Liver (tissue), 9 donors: Measurements from ENCODE around the gene MFRP. TPM values are rescaled to one million over a fixed set of nuclear protein-coding genes. Genes with fewer than 3 reads are reported as not detected.

Source experiments
- DNase-seq: peaks from one replicate; pipeline ENCODE4 v3.0.0-alpha.2; 2017; ENCODE audit warnings: low spot score
- H3K27ac ChIP-seq, 2 donors: one replicate each; pipeline ENCODE4 v1.7.0; 2013; ENCODE audit warnings: inconsistent platforms in 2 of 2, low read length in 2 of 2, control low read depth in 1 of 2, low read depth in 1 of 2, mild to moderate bottlenecking in 1 of 2
- H3K27me3 ChIP-seq, 4 donors: one replicate each; pipeline versions ENCODE4 v1.6.1 to v1.7.0; 2013; ENCODE audit warnings: low read length in 3 of 4, inconsistent platforms in 1 of 4, mild to moderate bottlenecking in 1 of 4, moderate library complexity in 1 of 4; ENCODE audit not compliant: control insufficient read depth in 4 of 4, insufficient read depth in 4 of 4
- H3K36me3 ChIP-seq, 4 donors: one replicate each; pipeline versions ENCODE4 v1.6.1 to v1.7.0; 2013; ENCODE audit warnings: low read length in 3 of 4, mild to moderate bottlenecking in 3 of 4, low read depth in 1 of 4, moderate library complexity in 1 of 4; ENCODE audit not compliant: control insufficient read depth in 4 of 4, insufficient read depth in 3 of 4
- H3K4me1 ChIP-seq, 4 donors: one replicate each; pipeline versions ENCODE4 v1.6.1 to v1.7.0; 2013; ENCODE audit warnings: low read length in 3 of 4, mild to moderate bottlenecking in 3 of 4, moderate library complexity in 1 of 4; ENCODE audit not compliant: control insufficient read depth in 4 of 4, insufficient read depth in 4 of 4
- H3K4me3 ChIP-seq, 3 donors: one replicate each; pipeline versions ENCODE4 v1.6.1 to v1.7.0; 2013; ENCODE audit warnings: low read length in 3 of 3, control low read depth in 1 of 3, low read depth in 1 of 3, mild to moderate bottlenecking in 1 of 3
- H3K9ac ChIP-seq, 2 donors: one replicate each; pipeline ENCODE4 v1.7.0; 2013; ENCODE audit warnings: low read length in 2 of 2, mild to moderate bottlenecking in 2 of 2, moderate library complexity in 2 of 2, control low read depth in 1 of 2, low read depth in 1 of 2
- H3K9me3 ChIP-seq, 4 donors: one replicate each; pipeline versions ENCODE4 v1.6.1 to v1.7.0; 2013; ENCODE audit warnings: low read length in 3 of 4; ENCODE audit not compliant: control insufficient read depth in 4 of 4
- ATF3 ChIP-seq: IDR thresholded peaks from 2 replicates; pipeline ENCODE4 v1.6.1; 2016; ENCODE audit warnings: antibody characterized with exemption
- CTCF ChIP-seq: fragments of 150-350 bp; IDR thresholded peaks from 2 replicates; pipeline ENCODE4 v1.5.1; 2017; ENCODE audit warnings: improper control_type of control experiment, low read depth, low read length; ENCODE audit not compliant: missing input control
- EGR1 ChIP-seq, 2 donors: IDR thresholded peaks; 2 replicates each; pipeline ENCODE4 v1.6.1; 2016 to 2018; ENCODE audit warnings: antibody characterized with exemption in 2 of 2, low read depth in 2 of 2
- FOXA1 ChIP-seq: IDR thresholded peaks from 2 replicates; pipeline ENCODE4 v1.6.1; 2016; ENCODE audit warnings: antibody characterized with exemption
- FOXA2 ChIP-seq: IDR thresholded peaks from 2 replicates; pipeline ENCODE4 v1.6.1; 2016; ENCODE audit warnings: antibody characterized with exemption
- GABPA ChIP-seq, 2 donors: IDR thresholded peaks in 1 of 2; conservative IDR thresholded peaks in 1 of 2; 2 replicates each; pipeline ENCODE4 v1.6.1; 2016; ENCODE audit warnings: antibody characterized with exemption in 2 of 2, mild to moderate bottlenecking in 1 of 2, moderate library complexity in 1 of 2
- HNF4A ChIP-seq, 2 donors: conservative IDR thresholded peaks; 2 replicates each; pipeline ENCODE4 v1.6.1; 2016; ENCODE audit warnings: antibody characterized with exemption in 2 of 2, mild to moderate bottlenecking in 2 of 2
- HNF4G ChIP-seq: IDR thresholded peaks from 2 replicates; pipeline ENCODE4 v1.6.1; 2016; ENCODE audit warnings: antibody characterized with exemption
- JUND ChIP-seq, 2 donors: IDR thresholded peaks; 2 replicates each; pipeline ENCODE4 v1.6.1; 2016; ENCODE audit warnings: antibody characterized with exemption in 2 of 2
- MAX ChIP-seq: IDR thresholded peaks from 2 replicates; pipeline ENCODE4 v1.6.1; 2016; ENCODE audit warnings: antibody characterized with exemption
- NR2F2 ChIP-seq: IDR thresholded peaks from 2 replicates; pipeline ENCODE4 v1.6.1; 2016; ENCODE audit warnings: antibody characterized with exemption
- RAD21 ChIP-seq, 2 donors: IDR thresholded peaks; 2 replicates each; pipeline ENCODE4 v1.6.1; 2016; ENCODE audit warnings: antibody characterized with exemption in 2 of 2, mild to moderate bottlenecking in 2 of 2
- REST ChIP-seq: IDR thresholded peaks from 2 replicates; pipeline ENCODE4 v1.6.1; 2016; ENCODE audit warnings: antibody characterized with exemption, mild to moderate bottlenecking
- RXRA ChIP-seq, 2 donors: IDR thresholded peaks; 2 replicates each; pipeline ENCODE4 v1.6.1; 2017 to 2018; ENCODE audit warnings: antibody characterized with exemption in 2 of 2, mild to moderate bottlenecking in 1 of 2
- SP1 ChIP-seq: IDR thresholded peaks from 2 replicates; pipeline ENCODE4 v1.6.1; 2018; ENCODE audit warnings: antibody characterized with exemption, mild to moderate bottlenecking
- TAF1 ChIP-seq: conservative IDR thresholded peaks from 2 replicates; pipeline ENCODE4 v1.6.1; 2016; ENCODE audit warnings: antibody characterized with exemption, mild to moderate bottlenecking
- YY1 ChIP-seq: IDR thresholded peaks from 2 replicates; pipeline ENCODE4 v1.6.1; 2016; ENCODE audit warnings: antibody characterized with exemption, mild to moderate bottlenecking
- ZBTB33 ChIP-seq: IDR thresholded peaks from 2 replicates; pipeline ENCODE4 v1.6.1; 2016; ENCODE audit warnings: antibody characterized with exemption
- WGBS: extraction: QIAGEN DNeasy Blood & Tissue Kit; methylation state at CpG from one replicate; pipeline ENCODE4 v1.1.7; 2013; 5-methylcytosine and 5-hydroxymethylcytosine counted together
- polyA plus RNA-seq, 2 donors: library from polyadenylated mRNA; stranded (reverse) in 1 of 2; unstranded in 1 of 2; fragments of 200-250 nt in 1 of 2; fragments of >200 nt in 1 of 2; fragmentation: Nextera tagmentation in 1 of 2; extraction: Ambion mirVana in 1 of 2; gene quantifications; one replicate each; pipeline versions ENCODE4 v1.2.1 to v1.2.3, GENCODE V29; 2013 to 2015
- total RNA-seq, 2 donors: library from RNA; depleted of rRNA; stranded (reverse); fragments of >200 nt; gene quantifications; one replicate each; pipeline ENCODE4 v1.2.3, GENCODE V29; 2014
- donor health status: healthy.
- donor health status: healthy.
- donor health status: healthy.
- donor health status: healthy.
- donor health status: healthy.

Gene MFRP
- total and polyA plus RNA-seq, 4 donors = not detected

GRCh38 chr11:119305556-119306372 lies 40.7 kb downstream of the MFRP start:
- WGBS = 97% methylated on average over 7 of the region's 7 CpGs
- no peak for DNase-seq
- no peaks in the 10 kb centered on the region for H3K4me1 ChIP-seq
- no peaks in the 10 kb centered on the region for H3K27me3 ChIP-seq
- no peak overlapping the region for H3K4me3 ChIP-seq
- peaks cover 2 to 21% (median 12%) of the 10 kb centered on the region in 4 donors for H3K36me3 ChIP-seq
- no peak overlapping the region for H3K27ac ChIP-seq
- H3K9me3 ChIP-seq = no peaks in the 10 kb centered on the region
- TF ChIP-seq JUND (IDR thresholded peaks at IDR 0.05) (no peak), RAD21 (IDR thresholded peaks at IDR 0.05) (no peak), REST (no peak), NR2F2 (no peak), RXRA (IDR thresholded peaks at IDR 0.05) (no peak), SP1 (no peak)
- no peak overlapping the region for H3K9ac ChIP-seq

GRCh38 chr11:119303227-119303718 lies 43.2 kb downstream of the MFRP start:
- TF ChIP-seq GABPA (IDR thresholded peaks at IDR 0.05 in 1 of 2, conservative IDR thresholded peaks at IDR 0.05 in 1 of 2) (no peak), REST (no peak), JUND (IDR thresholded peaks at IDR 0.05) (no peak), YY1 (no peak), TAF1 (no peak), RAD21 (IDR thresholded peaks at IDR 0.05) (no peak), CTCF (no peak), HNF4A (conservative IDR thresholded peaks at IDR 0.05) (no peak), MAX (no peak), NR2F2 (no peak), FOXA1 (no peak), ZBTB33 (no peak), SP1 (no peak), ATF3 (no peak), EGR1 (IDR thresholded peaks at IDR 0.05; ENCODE audit: low read depth in 2 of 2) (no peak), RXRA (IDR thresholded peaks at IDR 0.05) (no peak), HNF4G (no peak), FOXA2 (no peak)
- Histone ChIP-seq H3K27ac (no peak overlapping the region), H3K4me1 (peaks cover under 1 to 8% (median 5%) of the 10 kb centered on the region in 4 donors), H3K27me3 (no peaks in the 10 kb centered on the region), H3K36me3 (peaks cover 4 to 32% (median 17%) of the 10 kb centered on the region in 4 donors), H3K9me3 (no peaks in the 10 kb centered on the region), H3K4me3 (no peak overlapping the region), H3K9ac (no peak overlapping the region)
- DNase-seq = no peak
- 80% methylated on average over 5 of the region's 5 CpGs for WGBS
